GM12872 (cell line): ENCODE measurements around the gene SZRD1.

Source experiments
- CTCF ChIP-seq: IDR thresholded peaks from 3 replicates; pipeline ENCODE4 v1.5.1; 2011; ENCODE audit warnings: low read depth, mild to moderate bottlenecking, low read length, moderate library complexity; ENCODE audit not compliant: insufficient read depth

Gene SZRD1

GRCh38 chr1:16410803-16411202 is 43.8 kb downstream of the SZRD1 start:
- no peak for TF ChIP-seq CTCF

- TF ChIP-seq CTCF = no peak
Measured at GRCh38 chr1:16413191-16413590, 46.1 kb downstream of the SZRD1 start.

- no peak for TF ChIP-seq CTCF
Measured at GRCh38 chr1:16418823-16419425, 51.9 kb downstream of the SZRD1 start.

- no peak for TF ChIP-seq CTCF
Measured at GRCh38 chr1:16420424-16421118, 53.5 kb downstream of the SZRD1 start.

- TF ChIP-seq CTCF = no peak
Measured at GRCh38 chr1:16421201-16421600, 54.2 kb downstream of the SZRD1 start.

GRCh38 chr1:16422041-16422440 is 55.0 kb downstream of the SZRD1 start:
- TF ChIP-seq CTCF = no peak

- TF ChIP-seq CTCF = no peak
Measured at GRCh38 chr1:16425125-16426025, 58.3 kb downstream of the SZRD1 start.
